ENCODE results near the gene MMP2.

Gene MMP2

GRCh38 chr16:55481023-55481422 lies 2.0 kb downstream of the MMP2 start:
- Histone ChIP-seq H3K27ac (ENCODE audit: low read depth, low read length) (no peak overlapping the region), H3K27me3 (ENCODE audit: insufficient read depth, low read length) (peaks cover 54% of the 10 kb centered on the region), H3K9ac (ENCODE audit: low read depth, low read length) (no peak overlapping the region), H3K4me3 (ENCODE audit: low read length) (peak overlapping the region; percentile 67), H3K4me1 (ENCODE audit: insufficient read depth, low read length) (peaks cover 24% of the 10 kb centered on the region), H3K9me3 (ENCODE audit: insufficient read depth, low read depth, low read length) (no peaks in the 10 kb centered on the region), H3K36me3 (ENCODE audit: insufficient read depth, low read length) (peaks cover 31% of the 10 kb centered on the region)
- WGBS, result 63% methylated on average over 3 of the region's 4 CpGs

- no peak overlapping the region for H3K9ac ChIP-seq (ENCODE audit: low read depth, low read length)
- H3K27ac ChIP-seq (ENCODE audit: low read depth, low read length), result no peak overlapping the region
- no peak overlapping the region for H3K4me3 ChIP-seq (ENCODE audit: low read length)
- peaks cover 39% of the 10 kb centered on the region for H3K36me3 ChIP-seq (ENCODE audit: insufficient read depth, low read length)
- H3K9me3 ChIP-seq (ENCODE audit: insufficient read depth, low read depth, low read length), result no peaks in the 10 kb centered on the region
- peaks cover 44% of the 10 kb centered on the region for H3K27me3 ChIP-seq (ENCODE audit: insufficient read depth, low read length)
- peaks cover 24% of the 10 kb centered on the region for H3K4me1 ChIP-seq (ENCODE audit: insufficient read depth, low read length)
- 88% methylated on average over 2 of the region's 2 CpGs for WGBS
These were observed 3.1 kb downstream of the MMP2 start for GRCh38 chr16:55482056-55482455.

GRCh38 chr16:55487048-55487803 lies 8.2 kb downstream of the MMP2 start:
- H3K36me3 ChIP-seq (ENCODE audit: insufficient read depth, low read length), result peaks cover 57% of the 10 kb centered on the region

GRCh38 chr16:55488306-55488705 lies 9.3 kb downstream of the MMP2 start:
- WGBS, result 97% methylated on average over 12 of the region's 12 CpGs
- Histone ChIP-seq H3K36me3 (ENCODE audit: insufficient read depth, low read length) (peaks cover 52% of the 10 kb centered on the region), H3K27ac (ENCODE audit: low read depth, low read length) (no peak overlapping the region), H3K9ac (ENCODE audit: low read depth, low read length) (no peak overlapping the region), H3K9me3 (ENCODE audit: insufficient read depth, low read depth, low read length) (no peaks in the 10 kb centered on the region), H3K4me3 (ENCODE audit: low read length) (no peak overlapping the region), H3K27me3 (ENCODE audit: insufficient read depth, low read length) (no peaks in the 10 kb centered on the region), H3K4me1 (ENCODE audit: insufficient read depth, low read length) (no peaks in the 10 kb centered on the region)

More at GRCh38 chr16:55487048-55487803, 8.2 kb downstream of the MMP2 start:
- 94% methylated on average over 13 of the region's 13 CpGs for WGBS
- Histone ChIP-seq H3K9ac (ENCODE audit: low read depth, low read length) (no peak overlapping the region), H3K9me3 (ENCODE audit: insufficient read depth, low read depth, low read length) (no peaks in the 10 kb centered on the region), H3K27me3 (ENCODE audit: insufficient read depth, low read length) (no peaks in the 10 kb centered on the region), H3K4me3 (ENCODE audit: low read length) (no peak overlapping the region), H3K27ac (ENCODE audit: low read depth, low read length) (no peak overlapping the region), H3K4me1 (ENCODE audit: insufficient read depth, low read length) (no peaks in the 10 kb centered on the region)

GRCh38 chr16:55489119-55489955 lies 10.3 kb downstream of the MMP2 start:
- H3K27ac ChIP-seq (ENCODE audit: low read depth, low read length), result no peak overlapping the region
- peaks cover 50% of the 10 kb centered on the region for H3K36me3 ChIP-seq (ENCODE audit: insufficient read depth, low read length)
- H3K27me3 ChIP-seq (ENCODE audit: insufficient read depth, low read length), result no peaks in the 10 kb centered on the region
- H3K9ac ChIP-seq (ENCODE audit: low read depth, low read length), result no peak overlapping the region
- no peak overlapping the region for H3K4me3 ChIP-seq (ENCODE audit: low read length)
- no peaks in the 10 kb centered on the region for H3K4me1 ChIP-seq (ENCODE audit: insufficient read depth, low read length)
- 97% methylated on average over 14 of the region's 14 CpGs for WGBS
- no peaks in the 10 kb centered on the region for H3K9me3 ChIP-seq (ENCODE audit: insufficient read depth, low read depth, low read length)

GRCh38 chr16:55489956-55490265 lies 10.9 kb downstream of the MMP2 start:
- Histone ChIP-seq H3K9ac (ENCODE audit: low read depth, low read length) (no peak overlapping the region), H3K9me3 (ENCODE audit: insufficient read depth, low read depth, low read length) (no peaks in the 10 kb centered on the region), H3K27me3 (ENCODE audit: insufficient read depth, low read length) (no peaks in the 10 kb centered on the region), H3K4me1 (ENCODE audit: insufficient read depth, low read length) (no peaks in the 10 kb centered on the region), H3K36me3 (ENCODE audit: insufficient read depth, low read length) (peaks cover 45% of the 10 kb centered on the region), H3K27ac (ENCODE audit: low read depth, low read length) (no peak overlapping the region), H3K4me3 (ENCODE audit: low read length) (no peak overlapping the region)
- WGBS, result 93% methylated on average over 2 of the region's 2 CpGs

- no peaks in the 10 kb centered on the region for H3K9me3 ChIP-seq (ENCODE audit: insufficient read depth, low read depth, low read length)
- H3K4me1 ChIP-seq (ENCODE audit: insufficient read depth, low read length), result 0 out of 2 replicates have a peak, but pooled peaks cover 1% of the 10 kb centered on the region
- 100% methylated on average over 2 of the region's 2 CpGs for WGBS
- no peak overlapping the region for H3K4me3 ChIP-seq (ENCODE audit: low read length)
- peaks cover 41% of the 10 kb centered on the region for H3K36me3 ChIP-seq (ENCODE audit: insufficient read depth, low read length)
- no peaks in the 10 kb centered on the region for H3K27me3 ChIP-seq (ENCODE audit: insufficient read depth, low read length)
- no peak overlapping the region for H3K9ac ChIP-seq (ENCODE audit: low read depth, low read length)
- no peak overlapping the region for H3K27ac ChIP-seq (ENCODE audit: low read depth, low read length)
These were observed 11.3 kb downstream of the MMP2 start for GRCh38 chr16:55490301-55490700.

GRCh38 chr16:55491691-55492090 lies 12.7 kb downstream of the MMP2 start:
- WGBS, result 88% methylated on average over 7 of the region's 7 CpGs
- H3K9me3 ChIP-seq (ENCODE audit: insufficient read depth, low read depth, low read length), result no peaks in the 10 kb centered on the region
- H3K36me3 ChIP-seq (ENCODE audit: insufficient read depth, low read length), result peaks cover 40% of the 10 kb centered on the region
- H3K27ac ChIP-seq (ENCODE audit: low read depth, low read length), result no peak overlapping the region
- H3K27me3 ChIP-seq (ENCODE audit: insufficient read depth, low read length), result no peaks in the 10 kb centered on the region
- no peak overlapping the region for H3K9ac ChIP-seq (ENCODE audit: low read depth, low read length)
- peaks cover 11% of the 10 kb centered on the region; the same call in 1 of the 2 replicates for H3K4me1 ChIP-seq (ENCODE audit: insufficient read depth, low read length)
- no peak overlapping the region for H3K4me3 ChIP-seq (ENCODE audit: low read length)

- WGBS, result 95% methylated on average over 10 of the region's 10 CpGs
- H3K4me1 ChIP-seq (ENCODE audit: insufficient read depth, low read length), result peaks cover 11% of the 10 kb centered on the region; the same call in 1 of the 2 replicates
- H3K36me3 ChIP-seq (ENCODE audit: insufficient read depth, low read length), result peaks cover 47% of the 10 kb centered on the region
These were observed 13.9 kb downstream of the MMP2 start for GRCh38 chr16:55492756-55493380.

GRCh38 chr16:55494994-55495421 lies 16.0 kb downstream of the MMP2 start:
- 91% methylated on average over 2 of the region's 3 CpGs for WGBS
- peaks cover 11% of the 10 kb centered on the region for H3K4me1 ChIP-seq (ENCODE audit: insufficient read depth, low read length)

More at GRCh38 chr16:55492756-55493380, 13.9 kb downstream of the MMP2 start:
- no peaks in the 10 kb centered on the region for H3K27me3 ChIP-seq (ENCODE audit: insufficient read depth, low read length)
- no peak overlapping the region for H3K27ac ChIP-seq (ENCODE audit: low read depth, low read length)
- no peak overlapping the region for H3K4me3 ChIP-seq (ENCODE audit: low read length)
- H3K9ac ChIP-seq (ENCODE audit: low read depth, low read length), result no peak overlapping the region
- H3K9me3 ChIP-seq (ENCODE audit: insufficient read depth, low read depth, low read length), result no peaks in the 10 kb centered on the region

More at GRCh38 chr16:55494994-55495421, 16.0 kb downstream of the MMP2 start:
- no peak overlapping the region for H3K4me3 ChIP-seq (ENCODE audit: low read length)
- H3K36me3 ChIP-seq (ENCODE audit: insufficient read depth, low read length), result peaks cover 45% of the 10 kb centered on the region; the same call in 1 of the 2 replicates
- no peak overlapping the region for H3K27ac ChIP-seq (ENCODE audit: low read depth, low read length)
- no peak overlapping the region for H3K9ac ChIP-seq (ENCODE audit: low read depth, low read length)
- no peaks in the 10 kb centered on the region for H3K9me3 ChIP-seq (ENCODE audit: insufficient read depth, low read depth, low read length)
- no peaks in the 10 kb centered on the region for H3K27me3 ChIP-seq (ENCODE audit: insufficient read depth, low read length)

All from HUES64 (cell line).